Stomach (tissue), 4 donors: ENCODE measurements around the gene BSPRY.

Source experiments
- EP300 ChIP-seq: sonication (generic); formaldehyde crosslinking; IDR thresholded peaks from one replicate; pipeline ENCODE4 v1.6.1; 2017; ENCODE audit warnings: antibody characterized with exemption
- POLR2A ChIP-seq, 4 donors: fragments of 450-650 bp; IDR thresholded peaks; one replicate each; pipeline ENCODE4 v1.6.1; 2016; ENCODE audit warnings: antibody characterized with exemption in 4 of 4, control low read depth in 2 of 4, mild to moderate bottlenecking in 1 of 4, moderate library complexity in 1 of 4
- POLR2AphosphoS5 ChIP-seq, 3 donors: sonication (generic); formaldehyde crosslinking; IDR thresholded peaks; one replicate each; pipeline ENCODE4 v1.6.1; 2016; ENCODE audit warnings: antibody characterized with exemption in 3 of 3
- TF ChIP-seq, protein P1 (sequence below), 7 experiments: fragments of 450-650 bp in 4 of 7; fragments of 200-600 bp in 3 of 7; sonication (generic) in 3 of 7; IDR thresholded peaks; one replicate each; pipeline ENCODE4 v1.5.1; 2016 to 2019; ENCODE audit warnings: antibody characterized with exemption in 7 of 7, control low read depth in 2 of 7, mild to moderate bottlenecking in 1 of 7

DNA sequence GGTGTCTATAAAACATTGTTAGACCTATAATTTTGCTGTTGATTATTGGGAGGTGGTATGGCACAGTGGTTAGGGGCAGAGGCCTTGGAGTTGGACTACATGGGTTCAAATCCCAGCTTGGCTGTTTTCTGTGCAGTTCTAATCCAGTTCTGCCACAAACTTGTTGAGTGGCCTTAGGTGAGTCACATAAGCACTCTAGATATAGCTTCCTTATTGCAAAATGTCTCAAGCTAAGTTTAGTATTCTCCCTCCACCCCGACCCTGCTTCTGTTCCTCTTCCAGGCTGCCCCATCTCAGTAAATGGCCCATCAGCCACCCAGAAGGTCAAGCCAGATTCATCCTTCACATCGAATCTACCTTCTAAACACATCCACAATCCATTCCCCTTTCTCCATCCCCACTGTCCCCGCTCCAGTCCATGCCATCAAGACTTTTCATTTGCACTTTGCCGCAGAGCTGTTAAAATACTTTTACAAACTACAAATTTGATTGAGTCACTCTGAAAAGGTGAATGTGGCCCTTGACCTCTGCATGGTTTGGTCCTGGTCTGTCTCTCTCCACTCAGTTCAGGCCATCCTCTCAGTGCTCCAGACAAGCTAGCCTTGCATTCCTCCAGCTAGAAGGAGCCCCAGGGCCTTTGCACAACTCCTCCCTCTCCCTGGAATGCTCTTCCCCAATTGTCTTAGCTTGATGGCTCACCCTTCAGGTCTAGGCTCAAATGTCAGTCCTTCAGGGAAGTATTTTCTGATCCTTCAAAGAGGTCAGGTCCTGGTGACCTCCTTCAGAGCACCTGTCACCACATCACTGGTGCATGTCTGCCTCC is 37.4 kb downstream of the BSPRY start:
- TF ChIP-seq EP300 (no peak), POLR2A (IDR thresholded peaks at IDR 0.05) (no peak), POLR2AphosphoS5 (IDR thresholded peaks at IDR 0.05) (no peak)
- TF ChIP-seq, protein P1, sequence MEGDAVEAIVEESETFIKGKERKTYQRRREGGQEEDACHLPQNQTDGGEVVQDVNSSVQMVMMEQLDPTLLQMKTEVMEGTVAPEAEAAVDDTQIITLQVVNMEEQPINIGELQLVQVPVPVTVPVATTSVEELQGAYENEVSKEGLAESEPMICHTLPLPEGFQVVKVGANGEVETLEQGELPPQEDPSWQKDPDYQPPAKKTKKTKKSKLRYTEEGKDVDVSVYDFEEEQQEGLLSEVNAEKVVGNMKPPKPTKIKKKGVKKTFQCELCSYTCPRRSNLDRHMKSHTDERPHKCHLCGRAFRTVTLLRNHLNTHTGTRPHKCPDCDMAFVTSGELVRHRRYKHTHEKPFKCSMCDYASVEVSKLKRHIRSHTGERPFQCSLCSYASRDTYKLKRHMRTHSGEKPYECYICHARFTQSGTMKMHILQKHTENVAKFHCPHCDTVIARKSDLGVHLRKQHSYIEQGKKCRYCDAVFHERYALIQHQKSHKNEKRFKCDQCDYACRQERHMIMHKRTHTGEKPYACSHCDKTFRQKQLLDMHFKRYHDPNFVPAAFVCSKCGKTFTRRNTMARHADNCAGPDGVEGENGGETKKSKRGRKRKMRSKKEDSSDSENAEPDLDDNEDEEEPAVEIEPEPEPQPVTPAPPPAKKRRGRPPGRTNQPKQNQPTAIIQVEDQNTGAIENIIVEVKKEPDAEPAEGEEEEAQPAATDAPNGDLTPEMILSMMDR (IDR thresholded peaks at IDR 0.05): no peak
